Gastroesophageal sphincter (tissue), 4 donors: Measurements from ENCODE around the gene LRRC30. TPM values are rescaled to one million over a fixed set of nuclear protein-coding genes. Genes with fewer than 3 reads are reported as not detected.

Experiments
- ATAC-seq: fragments of 150-250 bp; one replicate; pipeline ENCODE4 v1.9.1; 2016; ENCODE audit warnings: mild to moderate bottlenecking, moderate library complexity
- H3K27ac ChIP-seq, 4 donors: fragments of 200-600 bp; sonication (generic) in 3 of 4; 1 replicate in 3 of 4; 2 replicates in 1 of 4; pipeline ENCODE4 v1.5.1; 2016 to 2019
- H3K27me3 ChIP-seq: fragments of 200-600 bp; sonication (generic); one replicate; pipeline ENCODE4 v1.5.1; 2019
- H3K36me3 ChIP-seq, 2 donors: fragments of 200-600 bp; sonication (generic); one replicate each; pipeline ENCODE4 v1.5.1; 2019; ENCODE audit warnings: control low read depth in 1 of 2
- H3K4me1 ChIP-seq, 3 donors: fragments of 200-600 bp; sonication (generic); 1 replicate in 2 of 3; 2 replicates in 1 of 3; pipeline ENCODE4 v1.5.1; 2016 to 2019; ENCODE audit warnings: control low read depth in 2 of 3
- H3K4me3 ChIP-seq, 2 donors: fragments of 200-600 bp; sonication (generic); one replicate each; pipeline ENCODE4 v1.5.1; 2019; ENCODE audit warnings: mild to moderate bottlenecking in 1 of 2, moderate library complexity in 1 of 2
- H3K9me3 ChIP-seq, 3 donors: fragments of 200-600 bp; sonication (generic); one replicate each; pipeline ENCODE4 v1.5.1; 2017 to 2019; ENCODE audit warnings: control low read depth in 2 of 3
- EP300 ChIP-seq: sonication (generic); formaldehyde crosslinking; IDR thresholded peaks from one replicate; pipeline ENCODE4 v1.6.1; 2017; ENCODE audit warnings: antibody characterized with exemption, mild to moderate bottlenecking
- POLR2A ChIP-seq, 2 donors: fragments of 450-650 bp; IDR thresholded peaks; one replicate each; pipeline ENCODE4 v1.6.1; 2017; ENCODE audit warnings: antibody characterized with exemption in 2 of 2, mild to moderate bottlenecking in 2 of 2, moderate library complexity in 1 of 2
- POLR2AphosphoS5 ChIP-seq: sonication (generic); formaldehyde crosslinking; IDR thresholded peaks from one replicate; pipeline ENCODE4 v1.6.1; 2017; ENCODE audit warnings: antibody characterized with exemption
- WGBS, 2 donors: methylation state at CpG; one replicate each; pipeline ENCODE4 v1.1.5; 2018; ENCODE audit warnings: low coverage in 1 of 2; 5-methylcytosine and 5-hydroxymethylcytosine counted together
- total RNA-seq, 4 donors: library from RNA; depleted of rRNA; stranded (reverse); fragments of >200 nt; gene quantifications; one replicate each; pipeline ENCODE4 v1.1.0, GENCODE V29; 2016
- TF ChIP-seq, protein P1 (sequence below), 4 experiments: fragments of 200-600 bp in 2 of 4; fragments of 450-650 bp in 2 of 4; sonication (generic) in 1 of 4; IDR thresholded peaks; one replicate each; pipeline ENCODE4 v1.5.1; 2017 to 2019; ENCODE audit warnings: antibody characterized with exemption in 4 of 4, mild to moderate bottlenecking in 2 of 4, moderate library complexity in 2 of 4

The LRRC30 gene
- not detected for total RNA-seq

- no peak within 1 kb of the TSS for H3K27ac ChIP-seq
- peaks cover 3% of the 10 kb centered on the region for H3K27me3 ChIP-seq
- no peaks in the 10 kb centered on the region for H3K9me3 ChIP-seq
- no peak within 1 kb of the TSS for H3K4me3 ChIP-seq
- no peaks in the 10 kb centered on the region for H3K36me3 ChIP-seq
- 80 to 90% methylated on average over 1 to 2 of the region's 13 CpGs for WGBS, 2 donors
- ATAC-seq: no peak
- no peak for TF ChIP-seq POLR2AphosphoS5
- TF ChIP-seq, protein P1, sequence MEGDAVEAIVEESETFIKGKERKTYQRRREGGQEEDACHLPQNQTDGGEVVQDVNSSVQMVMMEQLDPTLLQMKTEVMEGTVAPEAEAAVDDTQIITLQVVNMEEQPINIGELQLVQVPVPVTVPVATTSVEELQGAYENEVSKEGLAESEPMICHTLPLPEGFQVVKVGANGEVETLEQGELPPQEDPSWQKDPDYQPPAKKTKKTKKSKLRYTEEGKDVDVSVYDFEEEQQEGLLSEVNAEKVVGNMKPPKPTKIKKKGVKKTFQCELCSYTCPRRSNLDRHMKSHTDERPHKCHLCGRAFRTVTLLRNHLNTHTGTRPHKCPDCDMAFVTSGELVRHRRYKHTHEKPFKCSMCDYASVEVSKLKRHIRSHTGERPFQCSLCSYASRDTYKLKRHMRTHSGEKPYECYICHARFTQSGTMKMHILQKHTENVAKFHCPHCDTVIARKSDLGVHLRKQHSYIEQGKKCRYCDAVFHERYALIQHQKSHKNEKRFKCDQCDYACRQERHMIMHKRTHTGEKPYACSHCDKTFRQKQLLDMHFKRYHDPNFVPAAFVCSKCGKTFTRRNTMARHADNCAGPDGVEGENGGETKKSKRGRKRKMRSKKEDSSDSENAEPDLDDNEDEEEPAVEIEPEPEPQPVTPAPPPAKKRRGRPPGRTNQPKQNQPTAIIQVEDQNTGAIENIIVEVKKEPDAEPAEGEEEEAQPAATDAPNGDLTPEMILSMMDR (IDR thresholded peaks at IDR 0.05): no peak
- TF ChIP-seq POLR2A (IDR thresholded peaks at IDR 0.05): no peak
- TF ChIP-seq EP300: no peak
- H3K4me1 ChIP-seq: no peaks in the 10 kb centered on the region
Measured at GRCh38 chr18:7230626-7231349, at the start of gene LRRC30. TSS of gene LRRC30 (plus strand) at chr18:7231089. CDS start at chr18:7231139, 50 bp downstream.

DNA sequence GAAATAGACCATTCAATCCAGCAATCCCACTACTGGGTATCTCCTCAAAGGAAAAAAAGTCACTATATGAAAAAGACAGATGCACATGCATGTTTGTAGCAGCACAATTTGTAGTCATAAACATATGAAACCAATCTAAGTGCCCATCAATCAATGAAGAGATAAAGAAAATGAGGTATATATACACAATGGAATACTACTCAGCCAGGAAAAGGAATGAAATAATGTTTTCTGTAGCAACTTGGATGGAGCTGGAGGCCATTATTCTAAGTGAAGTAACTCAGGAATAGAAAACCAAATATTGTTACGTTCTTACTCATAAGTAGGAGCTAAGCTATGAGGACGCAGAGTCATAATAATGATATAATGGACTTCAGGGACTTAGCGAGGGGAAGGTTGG lies 45.2 kb upstream of the LRRC30 start:
- ATAC-seq: no peak
- no peaks in the 10 kb centered on the region for H3K4me1 ChIP-seq
- WGBS, 2 donors: 83 to 94% methylated on average over 1 to 3 of the region's 3 CpGs
- H3K27me3 ChIP-seq: no peaks in the 10 kb centered on the region
- H3K36me3 ChIP-seq: no peaks in the 10 kb centered on the region
- TF ChIP-seq, protein P1 (IDR thresholded peaks at IDR 0.05): no peak
- TF ChIP-seq POLR2A (IDR thresholded peaks at IDR 0.05): no peak
- no peak for TF ChIP-seq EP300
- no peak for TF ChIP-seq POLR2AphosphoS5
- no peak overlapping the region for H3K4me3 ChIP-seq
- H3K9me3 ChIP-seq: no peaks in the 10 kb centered on the region
- no peak overlapping the region for H3K27ac ChIP-seq

GRCh38 chr18:7190547-7191156 lies 40.2 kb upstream of the LRRC30 start:
- 75 to 92% methylated on average over 1 to 2 of the region's 2 CpGs for WGBS, 2 donors
- Histone ChIP-seq H3K4me1 (no peaks in the 10 kb centered on the region), H3K36me3 (no peaks in the 10 kb centered on the region), H3K9me3 (no peaks in the 10 kb centered on the region), H3K27me3 (no peaks in the 10 kb centered on the region), H3K4me3 (no peak overlapping the region), H3K27ac (no peak overlapping the region)
- no peak for ATAC-seq
- TF ChIP-seq POLR2A (IDR thresholded peaks at IDR 0.05) (no peak), POLR2AphosphoS5 (no peak), EP300 (no peak)
- TF ChIP-seq, protein P1 (IDR thresholded peaks at IDR 0.05): no peak

DNA sequence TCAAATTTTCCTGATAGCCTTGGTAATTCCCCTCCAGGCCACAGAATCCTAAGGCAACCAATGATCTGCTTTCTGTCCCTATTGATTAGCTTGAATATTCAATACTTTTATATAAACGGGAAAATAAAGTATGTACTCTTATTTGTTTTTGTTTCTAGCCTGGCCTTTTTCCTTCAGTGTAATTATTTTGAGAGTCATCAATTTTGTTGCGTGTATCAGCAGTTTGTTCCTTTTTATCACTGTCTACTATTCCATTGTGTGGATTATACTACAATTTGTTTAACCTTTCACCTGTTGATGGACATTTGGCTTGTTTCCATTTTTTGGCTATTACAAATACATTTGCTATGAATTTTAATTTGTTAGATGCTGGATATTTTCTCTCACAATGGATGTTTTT lies 39.2 kb upstream of the LRRC30 start:
- Histone ChIP-seq H3K9me3 (no peaks in the 10 kb centered on the region), H3K27me3 (no peaks in the 10 kb centered on the region), H3K4me1 (no peaks in the 10 kb centered on the region), H3K36me3 (no peaks in the 10 kb centered on the region), H3K27ac (no peak overlapping the region), H3K4me3 (no peak overlapping the region)
- ATAC-seq: no peak
- no peak for TF ChIP-seq POLR2AphosphoS5
- TF ChIP-seq EP300: no peak
- TF ChIP-seq, protein P1 (IDR thresholded peaks at IDR 0.05): no peak
- TF ChIP-seq POLR2A (IDR thresholded peaks at IDR 0.05): no peak
- WGBS, 2 donors: 95 to 100% methylated on average over 2 of the region's 2 CpGs

DNA sequence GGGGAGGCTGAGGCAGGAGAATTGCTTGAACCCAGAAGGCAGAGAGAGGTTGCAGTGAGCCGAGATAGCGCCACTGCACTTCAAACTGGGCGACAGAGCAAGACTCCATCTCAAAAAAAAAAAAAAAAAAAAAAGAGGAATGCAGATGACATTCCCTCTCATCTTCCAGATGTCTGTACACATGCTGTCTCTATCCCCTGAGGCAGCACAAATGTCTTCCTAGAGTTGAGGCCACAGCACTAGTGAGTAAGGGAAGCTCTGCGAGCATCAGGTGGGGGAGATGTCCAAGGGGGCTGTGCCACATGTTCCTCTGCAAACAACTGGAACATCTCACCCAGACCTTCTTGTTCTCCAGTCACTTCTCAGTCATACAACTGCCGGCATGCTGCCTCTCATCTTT lies 35.6 kb upstream of the LRRC30 start:
- Histone ChIP-seq H3K27ac (no peak overlapping the region), H3K9me3 (no peaks in the 10 kb centered on the region), H3K4me3 (no peak overlapping the region), H3K27me3 (no peaks in the 10 kb centered on the region), H3K4me1 (peaks cover 0 to 5% (median 0%) of the 10 kb centered on the region in 3 donors), H3K36me3 (no peaks in the 10 kb centered on the region)
- TF ChIP-seq POLR2A (IDR thresholded peaks at IDR 0.05): no peak
- no peak for TF ChIP-seq EP300
- TF ChIP-seq POLR2AphosphoS5: no peak
- TF ChIP-seq, protein P1 (IDR thresholded peaks at IDR 0.05): no peak
- no peak for ATAC-seq
- 90% methylated on average over 4 of the region's 5 CpGs; no CpG with 5 or more reads in 1 of the 2 donors for WGBS, 2 donors
